H9 (cell line): ENCODE results near the gene SEMA6A. TPM values are rescaled to one million over a fixed set of nuclear protein-coding genes. Genes with fewer than 3 reads are reported as not detected.

Experiments used
- DNase-seq: peaks from one replicate; pipeline ENCODE4 v3.0.0-alpha.2; 2017
- H2AFZ ChIP-seq: one replicate; pipeline ENCODE4 v1.6.1; 2013; ENCODE audit warnings: mild to moderate bottlenecking, low read length, control low read depth, moderate library complexity
- H2AK5ac ChIP-seq: 2 replicates; pipeline ENCODE4 v1.6.1; 2013; ENCODE audit warnings: low read length, control low read depth, mixed read lengths; ENCODE audit not compliant: insufficient read length
- H2BK120ac ChIP-seq: one replicate; pipeline ENCODE4 v1.6.1; 2013; ENCODE audit warnings: low read depth, mild to moderate bottlenecking, low read length, control low read depth, inconsistent platforms; ENCODE audit not compliant: poor library complexity, severe bottlenecking
- H2BK12ac ChIP-seq: 2 replicates; pipeline ENCODE4 v1.6.1; 2013; ENCODE audit warnings: low read length, control low read depth, mixed read lengths, low read depth; ENCODE audit not compliant: insufficient read length
- H2BK15ac ChIP-seq: 2 replicates; pipeline ENCODE4 v1.6.1; 2013; ENCODE audit warnings: low read depth, low read length, control low read depth
- H2BK20ac ChIP-seq: one replicate; pipeline ENCODE4 v1.6.1; 2013; ENCODE audit warnings: low read depth, mild to moderate bottlenecking, low read length, control low read depth, inconsistent platforms; ENCODE audit not compliant: poor library complexity, severe bottlenecking
- H2BK5ac ChIP-seq: 2 replicates; pipeline ENCODE4 v1.6.1; 2013; ENCODE audit warnings: low read length, control low read depth, mixed read lengths; ENCODE audit not compliant: insufficient read length
- H3K14ac ChIP-seq: 2 replicates; pipeline ENCODE4 v1.6.1; 2013; ENCODE audit warnings: low read length, control low read depth; ENCODE audit not compliant: insufficient read depth
- H3K18ac ChIP-seq: 2 replicates; pipeline ENCODE4 v1.6.1; 2013; ENCODE audit warnings: low read depth, mild to moderate bottlenecking, mixed read lengths, low read length, control low read depth; ENCODE audit not compliant: insufficient read length
- H3K23ac ChIP-seq: 2 replicates; pipeline ENCODE4 v1.6.1; 2013; ENCODE audit warnings: low read length, control low read depth, mixed read lengths, low read depth; ENCODE audit not compliant: insufficient read length
- H3K23me2 ChIP-seq: 2 replicates; pipeline ENCODE4 v1.6.1; 2013; ENCODE audit warnings: low read depth, mild to moderate bottlenecking, mixed read lengths, low read length, control low read depth; ENCODE audit not compliant: insufficient read length, poor library complexity, severe bottlenecking
- H3K27ac ChIP-seq: 2 replicates; pipeline ENCODE4 v1.5.1; 2013; ENCODE audit warnings: low read length, control low read depth, mixed read lengths, low read depth; ENCODE audit not compliant: insufficient read length
- H3K27me3 ChIP-seq: 2 replicates; pipeline ENCODE4 v1.6.1; 2013; ENCODE audit warnings: low read length, control low read depth, inconsistent platforms; ENCODE audit not compliant: insufficient read depth
- H3K4ac ChIP-seq: 2 replicates; pipeline ENCODE4 v1.6.1; 2013; ENCODE audit warnings: low read depth, mild to moderate bottlenecking, control low read depth, inconsistent platforms, low read length, moderate library complexity
- H3K4me1 ChIP-seq: 2 replicates; pipeline ENCODE4 v1.6.1; 2013; ENCODE audit warnings: low read length, control low read depth, inconsistent platforms; ENCODE audit not compliant: insufficient read depth
- H3K4me2 ChIP-seq: 2 replicates; pipeline ENCODE4 v1.6.1; 2013; ENCODE audit warnings: low read length, control low read depth, mixed read lengths; ENCODE audit not compliant: insufficient read length, insufficient read depth
- H3K56ac ChIP-seq: 2 replicates; pipeline ENCODE4 v1.6.1; 2013; ENCODE audit warnings: low read depth, mild to moderate bottlenecking, mixed read lengths, low read length, control low read depth; ENCODE audit not compliant: insufficient read length
- H3K79me1 ChIP-seq: 2 replicates; pipeline ENCODE4 v1.6.1; 2013; ENCODE audit warnings: low read depth, mild to moderate bottlenecking, moderate library complexity, low read length, control low read depth, inconsistent platforms; ENCODE audit not compliant: insufficient read depth, poor library complexity, severe bottlenecking
- H3K79me2 ChIP-seq: 2 replicates; pipeline ENCODE4 v1.6.1; 2013; ENCODE audit warnings: low read length, control low read depth, inconsistent platforms; ENCODE audit not compliant: insufficient read depth
- H3K9ac ChIP-seq: 2 replicates; pipeline ENCODE4 v1.6.1; 2013; ENCODE audit warnings: low read length, control low read depth, mixed read lengths; ENCODE audit not compliant: insufficient read length; ENCODE audit errors: extremely low read depth
- H3K9me3 ChIP-seq: one replicate; pipeline ENCODE4 v1.6.1; 2013; ENCODE audit warnings: low read depth, low read length, inconsistent platforms; ENCODE audit not compliant: control insufficient read depth
- H3T11ph ChIP-seq: one replicate; pipeline ENCODE4 v1.6.1; 2013; ENCODE audit warnings: mild to moderate bottlenecking, low read length, control low read depth, inconsistent platforms
- H4K20me1 ChIP-seq: one replicate; pipeline ENCODE4 v1.6.1; 2013; ENCODE audit not compliant: control insufficient read depth, insufficient read length, insufficient read depth
- H4K5ac ChIP-seq: 2 replicates; pipeline ENCODE4 v1.6.1; 2013; ENCODE audit warnings: low read depth, mild to moderate bottlenecking, mixed read lengths, low read length, control low read depth; ENCODE audit not compliant: insufficient read length
- H4K8ac ChIP-seq: replicated peaks from 2 replicates; pipeline ENCODE4 v1.6.1; 2013; ENCODE audit warnings: low read length, control low read depth, mixed read lengths, low read depth; ENCODE audit not compliant: insufficient read length
- H4K91ac ChIP-seq: 2 replicates; pipeline ENCODE4 v1.6.1; 2013; ENCODE audit warnings: low read depth, mild to moderate bottlenecking, moderate library complexity, mixed read lengths, low read length, control low read depth; ENCODE audit not compliant: insufficient read length
- H3K27ac Mint-ChIP-seq, 3 experiments: 2 replicates in 2 of 3; 3 replicates in 1 of 3; pipeline ENCODE4 v1.8.0; 2020 to 2021; ENCODE audit warnings: mixed read lengths in 3 of 3, mild to moderate bottlenecking in 1 of 3, moderate library complexity in 1 of 3
- H3K27me3 Mint-ChIP-seq: 2 replicates; pipeline ENCODE4 v1.8.0; 2021; ENCODE audit warnings: low read depth, mild to moderate bottlenecking, moderate library complexity, mixed read lengths
- H3K36me3 Mint-ChIP-seq, 3 experiments: 2 replicates in 2 of 3; 3 replicates in 1 of 3; pipeline ENCODE4 v1.8.0; 2020 to 2021; ENCODE audit warnings: low read depth in 3 of 3, mixed read lengths in 3 of 3; ENCODE audit not compliant: insufficient read depth in 1 of 3
- H3K4me1 Mint-ChIP-seq, 2 experiments: 2 replicates each; pipeline ENCODE4 v1.8.0; 2020; ENCODE audit warnings: mixed read lengths in 2 of 2
- H3K4me3 Mint-ChIP-seq, 2 experiments: 2 replicates in 1 of 2; 3 replicates in 1 of 2; pipeline ENCODE4 v1.8.0; 2020 to 2021; ENCODE audit warnings: mild to moderate bottlenecking in 2 of 2, mixed read lengths in 2 of 2, moderate library complexity in 1 of 2
- H3K9me3 Mint-ChIP-seq, 2 experiments: 2 replicates in 1 of 2; 3 replicates in 1 of 2; pipeline ENCODE4 v1.8.0; 2020; ENCODE audit warnings: mild to moderate bottlenecking in 2 of 2, mixed read lengths in 2 of 2, moderate library complexity in 1 of 2
- CTCF ChIP-seq: fragments of 200-600 bp; sonication (generic); conservative IDR thresholded peaks from 3 replicates; pipeline ENCODE4 v1.8.0; 2021; ENCODE audit warnings: antibody characterized with exemption, mild to moderate bottlenecking
- WGBS: extraction: QIAGEN DNeasy Blood & Tissue Kit; methylation state at CpG from one replicate; pipeline ENCODE4 v1.1.7; 2013; ENCODE audit warnings: missing lambda C conversion rate, low lambda C conversion rate, mixed read lengths; ENCODE audit not compliant: insufficient read length; ENCODE audit errors: extremely low coverage; 5-methylcytosine and 5-hydroxymethylcytosine counted together
- total RNA-seq: library from RNA; stranded (reverse); gene quantifications from 2 replicates; pipeline ENCODE4 v1.2.1, GENCODE V29; 2021

SEMA6A gene
- total RNA-seq, 1 experiment from 2014 or later = 354 TPM

GRCh38 chr5:116424258-116424615 lies 150.4 kb downstream of the SEMA6A start:
- no CpG with 5 or more reads among the region's 4 CpGs for WGBS

More at GRCh38 chr5:116424258-116424615, 150.4 kb downstream of the SEMA6A start:
- Histone ChIP-seq H3K27ac (no peak overlapping the region), H3K18ac (no peak overlapping the region), H3K79me2 (no peaks in the 10 kb centered on the region), H4K5ac (no peak overlapping the region), H3K79me1 (no peaks in the 10 kb centered on the region), H2BK5ac (no peak overlapping the region), H4K20me1 (no peaks in the 10 kb centered on the region), H3K14ac (no peak overlapping the region), H2AK5ac (no peak overlapping the region), H3K4me1 (0 out of 2 replicates have a peak, but pooled peaks cover 2% of the 10 kb centered on the region), H3K9ac (no peak overlapping the region), H2BK12ac (no peak overlapping the region), H3K56ac (no peak overlapping the region), H4K91ac (no peak overlapping the region), H3K23ac (no peak overlapping the region), H2BK120ac (no peak overlapping the region), H3T11ph (no peak overlapping the region), H3K9me3 (no peaks in the 10 kb centered on the region), H3K27me3 (no peaks in the 10 kb centered on the region), H3K23me2 (no peaks in the 10 kb centered on the region), H3K4ac (no peak overlapping the region), H4K8ac (no peak overlapping the region), H3K4me2 (no peak overlapping the region), H2BK20ac (no peak overlapping the region), H2AFZ (no peak overlapping the region), H2BK15ac (no peak overlapping the region)
- H3K27ac Mint-ChIP-seq = no peak overlapping the region
- H3K36me3 Mint-ChIP-seq = no peaks in the 10 kb centered on the region
- H3K4me3 Mint-ChIP-seq = no peak overlapping the region
- DNase-seq = no peak
- no peak for TF ChIP-seq CTCF
- no peaks in the 10 kb centered on the region for H3K27me3 Mint-ChIP-seq
- peaks cover 0 to 7% of the 10 kb centered on the region in 2 experiments; a peak in 2 of 4 replicates for H3K4me1 Mint-ChIP-seq
- no peaks in the 10 kb centered on the region for H3K9me3 Mint-ChIP-seq
